H9 (cell line): ENCODE measurements around the gene SLC23A1. TPM values are rescaled to one million over a fixed set of nuclear protein-coding genes. Genes with fewer than 3 reads are reported as not detected.

ENCODE experiments used
- DNase-seq: peaks from one replicate; pipeline ENCODE4 v3.0.0-alpha.2; 2017
- H2AFZ ChIP-seq: one replicate; pipeline ENCODE4 v1.6.1; 2013; ENCODE audit warnings: mild to moderate bottlenecking, low read length, control low read depth, moderate library complexity
- H2AK5ac ChIP-seq: 2 replicates; pipeline ENCODE4 v1.6.1; 2013; ENCODE audit warnings: low read length, control low read depth, mixed read lengths; ENCODE audit not compliant: insufficient read length
- H2BK120ac ChIP-seq: one replicate; pipeline ENCODE4 v1.6.1; 2013; ENCODE audit warnings: low read depth, mild to moderate bottlenecking, low read length, control low read depth, inconsistent platforms; ENCODE audit not compliant: poor library complexity, severe bottlenecking
- H2BK12ac ChIP-seq: 2 replicates; pipeline ENCODE4 v1.6.1; 2013; ENCODE audit warnings: low read length, control low read depth, mixed read lengths, low read depth; ENCODE audit not compliant: insufficient read length
- H2BK15ac ChIP-seq: 2 replicates; pipeline ENCODE4 v1.6.1; 2013; ENCODE audit warnings: low read depth, low read length, control low read depth
- H2BK20ac ChIP-seq: one replicate; pipeline ENCODE4 v1.6.1; 2013; ENCODE audit warnings: low read depth, mild to moderate bottlenecking, low read length, control low read depth, inconsistent platforms; ENCODE audit not compliant: poor library complexity, severe bottlenecking
- H2BK5ac ChIP-seq: 2 replicates; pipeline ENCODE4 v1.6.1; 2013; ENCODE audit warnings: low read length, control low read depth, mixed read lengths; ENCODE audit not compliant: insufficient read length
- H3K14ac ChIP-seq: 2 replicates; pipeline ENCODE4 v1.6.1; 2013; ENCODE audit warnings: low read length, control low read depth; ENCODE audit not compliant: insufficient read depth
- H3K18ac ChIP-seq: 2 replicates; pipeline ENCODE4 v1.6.1; 2013; ENCODE audit warnings: low read depth, mild to moderate bottlenecking, mixed read lengths, low read length, control low read depth; ENCODE audit not compliant: insufficient read length
- H3K23ac ChIP-seq: 2 replicates; pipeline ENCODE4 v1.6.1; 2013; ENCODE audit warnings: low read length, control low read depth, mixed read lengths, low read depth; ENCODE audit not compliant: insufficient read length
- H3K23me2 ChIP-seq: 2 replicates; pipeline ENCODE4 v1.6.1; 2013; ENCODE audit warnings: low read depth, mild to moderate bottlenecking, mixed read lengths, low read length, control low read depth; ENCODE audit not compliant: insufficient read length, poor library complexity, severe bottlenecking
- H3K27ac ChIP-seq: 2 replicates; pipeline ENCODE4 v1.5.1; 2013; ENCODE audit warnings: low read length, control low read depth, mixed read lengths, low read depth; ENCODE audit not compliant: insufficient read length
- H3K27me3 ChIP-seq: 2 replicates; pipeline ENCODE4 v1.6.1; 2013; ENCODE audit warnings: low read length, control low read depth, inconsistent platforms; ENCODE audit not compliant: insufficient read depth
- H3K4ac ChIP-seq: 2 replicates; pipeline ENCODE4 v1.6.1; 2013; ENCODE audit warnings: low read depth, mild to moderate bottlenecking, control low read depth, inconsistent platforms, low read length, moderate library complexity
- H3K4me1 ChIP-seq: 2 replicates; pipeline ENCODE4 v1.6.1; 2013; ENCODE audit warnings: low read length, control low read depth, inconsistent platforms; ENCODE audit not compliant: insufficient read depth
- H3K4me2 ChIP-seq: 2 replicates; pipeline ENCODE4 v1.6.1; 2013; ENCODE audit warnings: low read length, control low read depth, mixed read lengths; ENCODE audit not compliant: insufficient read length, insufficient read depth
- H3K56ac ChIP-seq: 2 replicates; pipeline ENCODE4 v1.6.1; 2013; ENCODE audit warnings: low read depth, mild to moderate bottlenecking, mixed read lengths, low read length, control low read depth; ENCODE audit not compliant: insufficient read length
- H3K79me1 ChIP-seq: 2 replicates; pipeline ENCODE4 v1.6.1; 2013; ENCODE audit warnings: low read depth, mild to moderate bottlenecking, moderate library complexity, low read length, control low read depth, inconsistent platforms; ENCODE audit not compliant: insufficient read depth, poor library complexity, severe bottlenecking
- H3K79me2 ChIP-seq: 2 replicates; pipeline ENCODE4 v1.6.1; 2013; ENCODE audit warnings: low read length, control low read depth, inconsistent platforms; ENCODE audit not compliant: insufficient read depth
- H3K9ac ChIP-seq: 2 replicates; pipeline ENCODE4 v1.6.1; 2013; ENCODE audit warnings: low read length, control low read depth, mixed read lengths; ENCODE audit not compliant: insufficient read length; ENCODE audit errors: extremely low read depth
- H3K9me3 ChIP-seq: one replicate; pipeline ENCODE4 v1.6.1; 2013; ENCODE audit warnings: low read depth, low read length, inconsistent platforms; ENCODE audit not compliant: control insufficient read depth
- H3T11ph ChIP-seq: one replicate; pipeline ENCODE4 v1.6.1; 2013; ENCODE audit warnings: mild to moderate bottlenecking, low read length, control low read depth, inconsistent platforms
- H4K20me1 ChIP-seq: one replicate; pipeline ENCODE4 v1.6.1; 2013; ENCODE audit not compliant: control insufficient read depth, insufficient read length, insufficient read depth
- H4K5ac ChIP-seq: 2 replicates; pipeline ENCODE4 v1.6.1; 2013; ENCODE audit warnings: low read depth, mild to moderate bottlenecking, mixed read lengths, low read length, control low read depth; ENCODE audit not compliant: insufficient read length
- H4K8ac ChIP-seq: replicated peaks from 2 replicates; pipeline ENCODE4 v1.6.1; 2013; ENCODE audit warnings: low read length, control low read depth, mixed read lengths, low read depth; ENCODE audit not compliant: insufficient read length
- H4K91ac ChIP-seq: 2 replicates; pipeline ENCODE4 v1.6.1; 2013; ENCODE audit warnings: low read depth, mild to moderate bottlenecking, moderate library complexity, mixed read lengths, low read length, control low read depth; ENCODE audit not compliant: insufficient read length
- H3K27ac Mint-ChIP-seq, 3 experiments: 2 replicates in 2 of 3; 3 replicates in 1 of 3; pipeline ENCODE4 v1.8.0; 2020 to 2021; ENCODE audit warnings: mixed read lengths in 3 of 3, mild to moderate bottlenecking in 1 of 3, moderate library complexity in 1 of 3
- H3K27me3 Mint-ChIP-seq: 2 replicates; pipeline ENCODE4 v1.8.0; 2021; ENCODE audit warnings: low read depth, mild to moderate bottlenecking, moderate library complexity, mixed read lengths
- H3K36me3 Mint-ChIP-seq, 3 experiments: 2 replicates in 2 of 3; 3 replicates in 1 of 3; pipeline ENCODE4 v1.8.0; 2020 to 2021; ENCODE audit warnings: low read depth in 3 of 3, mixed read lengths in 3 of 3; ENCODE audit not compliant: insufficient read depth in 1 of 3
- H3K4me1 Mint-ChIP-seq, 2 experiments: 2 replicates each; pipeline ENCODE4 v1.8.0; 2020; ENCODE audit warnings: mixed read lengths in 2 of 2
- H3K4me3 Mint-ChIP-seq, 2 experiments: 2 replicates in 1 of 2; 3 replicates in 1 of 2; pipeline ENCODE4 v1.8.0; 2020 to 2021; ENCODE audit warnings: mild to moderate bottlenecking in 2 of 2, mixed read lengths in 2 of 2, moderate library complexity in 1 of 2
- H3K9me3 Mint-ChIP-seq, 2 experiments: 2 replicates in 1 of 2; 3 replicates in 1 of 2; pipeline ENCODE4 v1.8.0; 2020; ENCODE audit warnings: mild to moderate bottlenecking in 2 of 2, mixed read lengths in 2 of 2, moderate library complexity in 1 of 2
- CTCF ChIP-seq: fragments of 200-600 bp; sonication (generic); conservative IDR thresholded peaks from 3 replicates; pipeline ENCODE4 v1.8.0; 2021; ENCODE audit warnings: antibody characterized with exemption, mild to moderate bottlenecking
- WGBS: extraction: QIAGEN DNeasy Blood & Tissue Kit; methylation state at CpG from one replicate; pipeline ENCODE4 v1.1.7; 2013; ENCODE audit warnings: missing lambda C conversion rate, low lambda C conversion rate, mixed read lengths; ENCODE audit not compliant: insufficient read length; ENCODE audit errors: extremely low coverage; 5-methylcytosine and 5-hydroxymethylcytosine counted together
- total RNA-seq: library from RNA; stranded (reverse); gene quantifications from 2 replicates; pipeline ENCODE4 v1.2.1, GENCODE V29; 2021

SLC23A1 gene
- total RNA-seq, 1 experiment from 2014 or later: not detected

- no peaks in the 10 kb centered on the region for H3K23me2 ChIP-seq
- H3K4me3 Mint-ChIP-seq: no peak overlapping the region
- no peak overlapping the region for H4K5ac ChIP-seq
- no peak overlapping the region for H3K14ac ChIP-seq
- no peaks in the 10 kb centered on the region for H3K79me2 ChIP-seq
- H3K4me1 Mint-ChIP-seq: peaks cover 15 to 22% of the 10 kb centered on the region in 2 experiments
- no peak overlapping the region for H3K4ac ChIP-seq
- no peak overlapping the region for H2AFZ ChIP-seq
- H3K4me1 ChIP-seq: no peaks in the 10 kb centered on the region
- H3K23ac ChIP-seq: no peak overlapping the region
- no peak for DNase-seq
- H4K20me1 ChIP-seq: no peaks in the 10 kb centered on the region
- H3K27ac ChIP-seq: no peak overlapping the region
- H4K8ac ChIP-seq: no peak overlapping the region
- H3K27ac Mint-ChIP-seq: no peak overlapping the region
- H3K79me1 ChIP-seq: no peaks in the 10 kb centered on the region
- H3K9me3 Mint-ChIP-seq: no peaks in the 10 kb centered on the region
- H3K18ac ChIP-seq: no peak overlapping the region
- WGBS: no CpG with 5 or more reads among the region's 4 CpGs
- no peak overlapping the region for H2BK20ac ChIP-seq
- no peak overlapping the region for H2BK15ac ChIP-seq
- H2AK5ac ChIP-seq: no peak overlapping the region
- no peak overlapping the region for H3T11ph ChIP-seq
- H2BK120ac ChIP-seq: no peak overlapping the region
- no peak overlapping the region for H4K91ac ChIP-seq
- no peak overlapping the region for H2BK12ac ChIP-seq
- H3K4me2 ChIP-seq: no peak overlapping the region
- no peak overlapping the region for H3K9ac ChIP-seq
- H3K27me3 ChIP-seq: no peaks in the 10 kb centered on the region
- H3K56ac ChIP-seq: no peak overlapping the region
- H2BK5ac ChIP-seq: no peak overlapping the region
- H3K27me3 Mint-ChIP-seq: peaks cover 1% of the 10 kb centered on the region
- no peak for TF ChIP-seq CTCF
- peaks cover 0 to 48% (median 40%) of the 10 kb centered on the region in 3 experiments; a peak in 5 of 7 replicates for H3K36me3 Mint-ChIP-seq
- H3K9me3 ChIP-seq: no peaks in the 10 kb centered on the region
Measured at GRCh38 chr5:139417214-139417613, 34.1 kb upstream of the SLC23A1 start.
